ENCODE results near the gene ADGRL1.
"Not testable (repeated sequence)": the region's sequence is repeated elsewhere in the genome, so short reads cannot be mapped to it uniquely, and the experiment has no call there.

- TF ChIP-seq POLR2A (IDR thresholded peaks at IDR 0.05; ENCODE audit: control extremely low read depth in 1 of 2, low read depth in 2 of 2, low read length in 2 of 2); CTCF (IDR thresholded peaks at IDR 0.05; ENCODE audit: control extremely low read depth in 1 of 3, insufficient read depth in 1 of 3, low read depth in 1 of 3, low read length in 3 of 3); BCL11A (IDR thresholded peaks at IDR 0.05; ENCODE audit: low read depth in 2 of 2, low read length in 2 of 2); EZH2 (IDR thresholded peaks at IDR 0.05; ENCODE audit: low read depth, low read length, severe bottlenecking); TCF12 (IDR thresholded peaks at IDR 0.05; ENCODE audit: low read depth, low read length); ZNF274 (IDR thresholded peaks at IDR 0.05; ENCODE audit: borderline replicate concordance, extremely low read depth, low read length); SIN3A (conservative IDR thresholded peaks at IDR 0.05 in 1 of 2, IDR thresholded peaks at IDR 0.05 in 1 of 2; ENCODE audit: low read depth in 1 of 2, low read length in 2 of 2); RAD21 (IDR thresholded peaks at IDR 0.05 in 1 of 2, conservative IDR thresholded peaks at IDR 0.05 in 1 of 2; ENCODE audit: low read depth in 2 of 2, low read length in 2 of 2): not testable (repeated sequence)
- TF ChIP-seq, protein P1, sequence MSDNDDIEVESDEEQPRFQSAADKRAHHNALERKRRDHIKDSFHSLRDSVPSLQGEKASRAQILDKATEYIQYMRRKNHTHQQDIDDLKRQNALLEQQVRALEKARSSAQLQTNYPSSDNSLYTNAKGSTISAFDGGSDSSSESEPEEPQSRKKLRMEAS (IDR thresholded peaks at IDR 0.05), result not testable (repeated sequence)
Observed at GRCh38 chr19:14226498-14226897, 20.5 kb upstream of the ADGRL1 start.
